DMS 273 treated with DMSO at 0.1 percent for 48 hours (cell line): Measurements from ENCODE around the gene CACNA1A.
"Not testable (repeated sequence)": the region's sequence is repeated elsewhere in the genome, so short reads cannot be mapped to it uniquely, and the experiment has no call there.

ENCODE experiments used
- DNase-seq: peaks from one replicate; lab custom pipeline; 2025; lab: John Stamatoyannopoulos, UW

The CACNA1A gene

GRCh38 chr19:13506471-13506820 lies at the start of gene CACNA1A:
CACNA1A (minus strand) TSS chr19:13506479; CDS start chr19:13506224, 255 bp downstream.
- no peak for DNase-seq

- DNase-seq: no peak
These were observed 48.4 kb upstream of the CACNA1A start for GRCh38 chr19:13554506-13555240.

GRCh38 chr19:13553880-13554400 lies 47.7 kb upstream of the CACNA1A start:
- DNase-seq: no peak

- DNase-seq: no peak
These were observed 41.9 kb upstream of the CACNA1A start for GRCh38 chr19:13548131-13548530.

- DNase-seq: no peak
These were observed 40.8 kb upstream of the CACNA1A start for GRCh38 chr19:13547102-13547501.

GRCh38 chr19:13544423-13544822 lies 38.1 kb upstream of the CACNA1A start:
- no peak for DNase-seq

- no peak for DNase-seq
These were observed 35.3 kb upstream of the CACNA1A start for GRCh38 chr19:13541554-13541953.

- no peak for DNase-seq
These were observed 33.1 kb upstream of the CACNA1A start for GRCh38 chr19:13539332-13539731.

GRCh38 chr19:13538601-13539253 lies 32.4 kb upstream of the CACNA1A start:
- no peak for DNase-seq

GRCh38 chr19:13537454-13537853 lies 31.2 kb upstream of the CACNA1A start:
- no peak for DNase-seq

GRCh38 chr19:13530720-13531119 lies 24.4 kb upstream of the CACNA1A start:
- DNase-seq: no peak

- DNase-seq: not testable (repeated sequence)
These were observed 23.4 kb upstream of the CACNA1A start for GRCh38 chr19:13529721-13530120.

GRCh38 chr19:13526552-13526951 lies 20.3 kb upstream of the CACNA1A start:
- DNase-seq: no peak

- no peak for DNase-seq
These were observed 14.8 kb upstream of the CACNA1A start for GRCh38 chr19:13521066-13521465.

- no peak for DNase-seq
These were observed 5.7 kb upstream of the CACNA1A start for GRCh38 chr19:13511947-13512346.

GRCh38 chr19:13507053-13507611 lies 853 bp upstream of the CACNA1A start:
- no peak for DNase-seq

GRCh38 chr19:13505761-13506470 lies 363 bp downstream of the CACNA1A start:
- no peak for DNase-seq

GRCh38 chr19:13505164-13505695 lies 1.0 kb downstream of the CACNA1A start:
- DNase-seq: no peak

GRCh38 chr19:13503570-13504235 lies 2.6 kb downstream of the CACNA1A start:
- no peak for DNase-seq

GRCh38 chr19:13502231-13502630 lies 4.0 kb downstream of the CACNA1A start:
- DNase-seq: no peak

GRCh38 chr19:13499692-13500091 lies 6.6 kb downstream of the CACNA1A start:
- no peak for DNase-seq
